Measurements from ENCODE around the gene ZPBP2.
A peak's percentile ranks its signal among the peaks of the same experiment; 100 is the strongest.
"Not testable (repeated sequence)": the region's sequence is repeated elsewhere in the genome, so short reads cannot be mapped to it uniquely, and the experiment has no call there.

The ZPBP2 gene

GRCh38 chr17:39867880-39868553 lies at the start of gene ZPBP2:
Gene ZPBP2, plus strand, starts transcription at chr17:39868202. Its CDS starts 153 bp downstream, at chr17:39868355.
- no peak for DNase-seq (ENCODE audit: low spot score)

GRCh38 chr17:39818358-39819000 lies 49.5 kb upstream of the ZPBP2 start:
- no peak for DNase-seq (ENCODE audit: low spot score)

GRCh38 chr17:39820541-39820940 lies 47.5 kb upstream of the ZPBP2 start:
- no peak for DNase-seq (ENCODE audit: low spot score)

GRCh38 chr17:39820987-39821386 lies 47.0 kb upstream of the ZPBP2 start:
- DNase-seq (ENCODE audit: low spot score): no peak

GRCh38 chr17:39822051-39822451 lies 46.0 kb upstream of the ZPBP2 start:
- DNase-seq (ENCODE audit: low spot score): peak; percentile 6

- no peak for DNase-seq (ENCODE audit: low spot score)
These were observed 44.5 kb upstream of the ZPBP2 start for GRCh38 chr17:39823407-39824054.

- DNase-seq (ENCODE audit: low spot score): no peak
These were observed 41.7 kb upstream of the ZPBP2 start for GRCh38 chr17:39826334-39826733.

- DNase-seq (ENCODE audit: low spot score): no peak
These were observed 39.6 kb upstream of the ZPBP2 start for GRCh38 chr17:39828443-39828842.

- DNase-seq (ENCODE audit: low spot score): no peak
These were observed 36.4 kb upstream of the ZPBP2 start for GRCh38 chr17:39831588-39831987.

GRCh38 chr17:39834017-39834416 lies 34.0 kb upstream of the ZPBP2 start:
- no peak for DNase-seq (ENCODE audit: low spot score)

GRCh38 chr17:39835038-39835786 lies 32.8 kb upstream of the ZPBP2 start:
- no peak for DNase-seq (ENCODE audit: low spot score)

- DNase-seq (ENCODE audit: low spot score): no peak
These were observed 31.9 kb upstream of the ZPBP2 start for GRCh38 chr17:39836117-39836516.

- DNase-seq (ENCODE audit: low spot score): no peak
These were observed 29.9 kb upstream of the ZPBP2 start for GRCh38 chr17:39838057-39838456.

GRCh38 chr17:39838784-39839183 lies 29.2 kb upstream of the ZPBP2 start:
- no peak for DNase-seq (ENCODE audit: low spot score)

- DNase-seq (ENCODE audit: low spot score): no peak
These were observed 26.8 kb upstream of the ZPBP2 start for GRCh38 chr17:39841134-39841683.

GRCh38 chr17:39845052-39845846 lies 22.8 kb upstream of the ZPBP2 start:
- no peak for DNase-seq (ENCODE audit: low spot score)

- DNase-seq (ENCODE audit: low spot score): no peak
These were observed 21.8 kb upstream of the ZPBP2 start for GRCh38 chr17:39846205-39846604.

GRCh38 chr17:39848600-39848999 lies 19.4 kb upstream of the ZPBP2 start:
- no peak for DNase-seq (ENCODE audit: low spot score)

GRCh38 chr17:39850186-39850585 lies 17.8 kb upstream of the ZPBP2 start:
- not testable (repeated sequence) for DNase-seq (ENCODE audit: low spot score)

GRCh38 chr17:39852239-39852638 lies 15.8 kb upstream of the ZPBP2 start:
- DNase-seq (ENCODE audit: low spot score): no peak

GRCh38 chr17:39854909-39855308 lies 13.1 kb upstream of the ZPBP2 start:
- DNase-seq (ENCODE audit: low spot score): no peak

Measured in pons (tissue), 1 donor.